ENCODE data around the gene VAC14.

Gene VAC14

DNA sequence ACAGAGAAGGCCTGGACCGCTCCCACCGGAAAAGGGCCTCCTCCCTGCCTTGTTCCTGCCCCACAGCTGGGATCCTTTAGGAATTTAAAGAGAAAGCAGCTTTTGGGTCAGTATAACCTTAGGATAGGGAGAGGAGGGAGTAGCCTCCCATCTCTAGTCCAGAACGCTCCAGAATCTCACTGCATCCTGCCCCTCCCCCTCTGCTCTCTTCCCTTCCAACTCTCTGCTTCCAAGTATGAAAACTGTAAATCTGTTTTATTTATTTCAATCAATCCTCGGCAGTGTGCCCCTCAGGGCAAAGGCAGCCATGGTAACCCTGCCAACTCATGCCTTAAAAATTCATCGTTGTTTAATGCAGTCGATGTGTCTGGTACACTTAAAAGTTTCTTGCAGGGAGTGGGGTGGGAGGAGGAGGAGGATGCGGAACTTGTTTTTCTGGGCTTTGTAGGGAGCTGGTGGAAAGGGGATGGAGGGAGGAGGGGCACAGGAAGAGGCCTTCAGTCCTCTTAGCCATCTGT, 94.0 kb downstream of the VAC14 start:
- DNase-seq (ENCODE audit: low read depth) = no peak

GRCh38 chr16:70705056-70705455, 95.9 kb downstream of the VAC14 start:
- DNase-seq (ENCODE audit: low read depth) = no peak

DNA sequence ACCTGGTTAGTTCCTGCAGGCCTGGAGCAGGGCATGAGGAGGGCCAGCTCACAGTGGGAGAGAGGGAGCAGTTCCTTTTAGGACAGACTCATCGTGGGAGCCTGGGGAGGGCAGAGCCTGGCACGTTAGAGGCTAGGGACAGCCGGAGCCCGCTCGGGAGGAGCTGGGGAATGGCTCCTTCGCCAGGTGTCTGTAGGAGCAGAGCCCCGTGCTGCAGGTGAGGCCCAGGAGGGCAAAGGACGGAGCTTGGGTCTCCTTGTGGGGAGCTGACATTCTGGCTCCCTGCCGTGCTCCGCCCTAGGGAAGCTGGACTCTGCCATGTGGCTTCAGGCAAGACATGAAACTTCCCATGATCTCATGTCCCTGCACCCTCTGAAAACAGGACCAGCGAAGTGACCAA, 96.4 kb downstream of the VAC14 start:
- DNase-seq (ENCODE audit: low read depth) = no peak

GRCh38 chr16:70703835-70704381, 97.0 kb downstream of the VAC14 start:
- DNase-seq (ENCODE audit: low read depth) = no peak

GRCh38 chr16:70703041-70703834, 97.7 kb downstream of the VAC14 start:
- no peak for DNase-seq (ENCODE audit: low read depth)

- no peak for DNase-seq (ENCODE audit: low read depth)
These were observed 98.3 kb downstream of the VAC14 start for GRCh38 chr16:70702624-70703023.

GRCh38 chr16:70701998-70702397, 99.0 kb downstream of the VAC14 start:
- DNase-seq (ENCODE audit: low read depth) = no peak

GRCh38 chr16:70701596-70701995, 99.4 kb downstream of the VAC14 start:
- no peak for DNase-seq (ENCODE audit: low read depth)

DNA sequence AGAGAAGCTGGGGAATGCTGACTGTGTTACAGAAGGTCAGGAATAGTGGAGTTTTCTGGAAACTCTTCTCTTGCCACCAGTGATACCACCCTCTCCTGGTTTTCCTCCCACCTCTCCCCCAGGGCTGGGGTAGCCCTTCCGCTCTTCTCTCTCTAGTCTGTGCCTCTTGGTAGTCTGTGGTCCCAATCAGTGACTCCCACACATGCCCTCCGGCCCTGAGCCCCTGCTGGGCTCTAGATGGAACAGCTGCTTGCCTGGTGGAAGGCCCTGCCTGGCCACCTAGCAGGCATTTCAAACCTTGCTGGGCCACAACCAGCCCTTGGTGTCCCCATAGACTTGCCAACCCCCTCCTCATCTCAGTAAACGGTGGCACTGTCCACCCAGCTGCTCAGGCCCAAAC, 99.9 kb downstream of the VAC14 start:
- DNase-seq (ENCODE audit: low read depth) = no peak

DNA sequence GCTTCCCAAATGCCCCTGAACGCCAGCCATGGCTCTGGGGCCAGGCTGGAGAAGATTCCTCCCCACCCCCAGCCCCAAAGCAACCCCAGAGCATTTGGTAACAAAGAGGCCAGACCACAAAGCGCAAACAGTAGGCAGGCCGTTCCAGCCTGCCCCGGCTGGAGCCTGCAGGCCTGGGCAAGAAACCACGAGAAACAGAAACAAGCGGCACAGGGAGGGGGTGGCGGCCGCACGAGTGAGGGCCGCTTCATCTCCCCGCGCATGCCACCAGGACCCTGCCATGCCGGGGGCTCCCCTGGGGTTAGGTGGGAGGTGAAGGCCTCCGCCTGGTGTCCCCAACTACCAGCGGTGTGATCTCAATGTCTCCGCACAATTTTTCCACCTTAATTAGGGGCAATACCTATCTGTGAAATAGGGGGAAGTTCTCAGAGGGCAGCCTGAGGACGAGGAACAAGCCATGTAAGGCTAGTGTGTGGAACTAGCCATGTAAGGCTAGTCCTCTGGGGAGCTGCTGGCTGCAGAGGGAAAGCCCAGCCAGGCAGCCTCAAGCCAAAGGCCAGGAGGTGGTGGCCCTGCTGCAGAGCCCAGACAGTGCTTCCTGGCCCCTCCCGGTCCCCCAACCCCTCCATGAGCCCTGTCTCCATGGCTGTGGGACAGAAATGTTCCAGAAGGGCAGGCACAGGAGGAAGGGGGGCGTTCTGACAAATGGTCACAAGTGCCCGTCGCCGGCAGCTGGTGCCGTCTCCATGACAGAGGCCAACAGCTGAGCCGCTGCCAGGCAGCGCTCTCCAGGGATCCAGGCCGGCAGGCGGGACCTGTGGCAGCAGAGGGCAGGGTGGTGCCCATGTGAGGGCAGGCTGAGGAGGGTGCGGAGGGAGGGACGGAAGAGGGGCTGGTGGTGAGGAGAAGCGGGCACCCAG, 100.6 kb downstream of the VAC14 start:
- DNase-seq (ENCODE audit: low read depth) = no peak

DNA sequence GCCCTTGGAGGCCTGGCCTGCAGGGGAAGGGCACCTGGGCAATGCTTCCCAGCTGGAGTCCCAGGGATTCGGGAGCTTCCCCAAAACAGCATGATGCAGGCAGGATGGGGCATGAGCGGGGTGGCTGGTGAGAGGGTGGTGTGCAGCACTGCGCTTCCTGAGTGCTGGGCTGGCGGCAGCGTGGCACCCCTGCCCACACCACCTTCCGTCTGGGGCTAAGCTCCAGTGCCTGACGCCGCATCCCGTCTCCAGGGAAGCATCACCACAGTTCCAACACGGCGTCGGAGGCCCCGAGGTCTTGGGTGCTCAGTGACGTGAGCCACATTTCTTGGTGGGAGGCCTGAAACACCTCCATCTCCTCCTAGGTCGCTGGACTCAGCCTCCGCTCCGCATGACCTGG, 101.3 kb downstream of the VAC14 start:
- DNase-seq (ENCODE audit: low read depth) = no peak

- DNase-seq (ENCODE audit: low read depth) = no peak
These were observed 102.1 kb downstream of the VAC14 start for GRCh38 chr16:70698901-70699300.

GRCh38 chr16:70697594-70698170, 103.3 kb downstream of the VAC14 start:
- no peak for DNase-seq (ENCODE audit: low read depth)

DNA sequence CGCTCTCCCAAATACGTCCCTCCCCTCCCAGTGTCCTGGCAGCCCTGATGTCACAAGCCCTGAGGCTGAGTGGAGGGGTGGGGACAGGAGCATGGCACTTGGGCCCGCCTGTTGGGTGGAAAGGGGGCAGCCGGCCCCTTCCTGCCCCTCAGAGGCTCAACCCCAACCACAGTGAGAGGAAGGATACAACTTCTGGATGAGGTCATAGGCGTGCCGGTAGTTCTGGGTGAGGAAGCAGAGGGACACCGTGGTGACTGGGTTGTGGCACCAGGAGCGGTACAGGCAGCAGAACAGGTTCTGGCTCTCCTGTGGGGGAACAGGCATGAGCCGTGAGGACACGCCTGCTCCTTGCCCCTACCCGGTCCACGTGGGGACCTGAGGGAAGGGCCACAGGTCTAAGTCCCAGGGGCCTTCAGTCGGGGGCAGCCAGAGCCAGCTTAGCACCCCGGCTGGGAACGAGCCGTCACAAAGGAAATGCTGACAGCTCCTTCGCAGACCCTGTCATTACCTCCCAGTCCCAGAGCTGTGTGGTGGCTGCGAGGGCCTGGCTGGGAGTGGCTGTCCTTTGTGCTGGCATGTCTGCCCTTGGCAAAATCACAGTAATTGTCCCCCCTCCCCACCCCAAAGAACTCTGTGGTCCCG, 103.9 kb downstream of the VAC14 start:
- DNase-seq (ENCODE audit: low read depth) = no peak

DNA sequence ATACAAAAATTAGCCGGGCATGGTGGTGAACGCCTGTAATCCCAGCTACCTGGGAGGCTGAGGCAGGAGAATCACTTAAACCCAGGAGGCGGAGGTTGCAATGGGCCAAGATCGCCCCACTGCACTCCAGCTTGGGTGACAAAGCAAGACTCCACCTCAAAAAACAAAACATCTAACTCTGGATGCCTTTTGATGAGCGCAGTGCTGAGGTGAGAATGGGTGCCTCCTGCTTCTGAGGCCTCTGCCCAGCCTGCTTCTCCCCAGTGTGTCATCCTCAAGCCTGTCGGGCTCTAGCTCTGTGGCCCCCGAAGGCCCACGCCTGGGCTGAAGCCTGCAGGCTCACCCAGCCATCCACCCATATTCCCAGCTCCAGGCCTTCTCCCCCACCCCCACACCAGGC, 104.6 kb downstream of the VAC14 start:
- DNase-seq (ENCODE audit: low read depth) = no peak

- DNase-seq (ENCODE audit: low read depth) = no peak
These were observed 105.5 kb downstream of the VAC14 start for GRCh38 chr16:70695331-70696070.

DNA sequence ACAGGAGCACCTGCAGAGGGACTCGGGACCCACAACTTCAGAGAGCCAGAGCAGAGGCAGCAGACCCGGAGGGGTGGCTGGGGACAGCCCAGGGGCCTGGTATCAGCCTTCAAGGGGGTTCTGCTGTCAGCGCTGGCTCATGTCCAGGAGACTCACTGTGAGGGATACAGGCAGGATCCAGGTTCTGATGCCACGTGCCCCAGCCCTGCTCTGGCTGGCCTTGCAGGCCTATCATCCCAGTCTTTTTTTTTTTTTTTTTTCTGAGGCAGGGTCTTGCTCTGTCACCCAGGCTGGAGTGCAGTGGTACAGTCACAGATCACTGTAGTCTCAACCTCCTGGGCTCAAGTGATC, 106.1 kb downstream of the VAC14 start:
- DNase-seq (ENCODE audit: low read depth) = no peak

DNA sequence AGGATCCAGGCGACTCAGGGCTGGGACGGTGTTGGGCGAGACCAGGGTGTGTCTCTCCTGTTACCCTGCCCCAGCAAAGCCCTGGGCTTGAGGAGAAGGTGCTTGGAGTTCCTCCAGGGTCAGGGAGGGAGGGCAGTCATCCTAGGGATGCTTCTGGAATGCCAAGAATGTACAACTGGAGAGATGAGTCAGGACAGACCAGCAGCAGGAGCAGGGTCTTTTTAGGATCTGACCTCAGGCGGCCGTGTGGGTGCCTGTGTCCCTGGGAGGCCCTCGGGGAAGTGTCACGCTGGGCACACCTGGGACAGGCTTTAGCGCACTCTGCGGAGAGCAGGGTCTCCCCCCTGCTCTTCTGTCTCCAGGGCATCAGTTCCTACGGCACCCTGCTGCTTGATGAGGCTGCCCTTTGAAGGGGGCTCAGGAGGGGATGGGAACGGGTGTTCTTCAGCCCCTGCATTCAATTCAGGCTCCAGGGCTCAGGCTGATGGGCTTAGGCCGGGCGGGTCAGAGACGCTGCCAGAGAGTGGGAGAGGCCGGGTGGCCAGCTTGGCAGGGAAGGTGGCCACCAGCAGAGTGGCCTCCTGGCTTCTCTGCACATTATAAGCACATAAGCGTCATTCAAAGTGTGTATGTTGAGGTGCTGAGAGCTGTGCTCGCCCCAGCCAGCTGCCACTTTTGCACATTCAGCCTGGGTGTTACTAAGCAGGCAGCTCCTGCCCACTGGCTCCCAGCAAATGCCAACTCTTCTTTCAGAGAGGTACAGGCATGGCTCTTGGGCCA, 106.7 kb downstream of the VAC14 start:
- no peak for DNase-seq (ENCODE audit: low read depth)

- DNase-seq (ENCODE audit: low read depth) = no peak
These were observed 107.9 kb downstream of the VAC14 start for GRCh38 chr16:70692873-70693671.
